ENCODE measurements around the gene BAIAP3. TPM values are rescaled to one million over a fixed set of nuclear protein-coding genes. Genes with fewer than 3 reads are reported as not detected.

BAIAP3 gene
- total and polyA plus RNA-seq, 10 of the 15 experiments (the other 5 are each of a cell fraction or from before 2014, with no cell fraction given), result 0.03 to 0.56 (median 0.17) TPM; not detected in 3

GRCh38 chr16:1327619-1327947 is 5.9 kb upstream of the BAIAP3 start:
- in situ Hi-C loops (cut with MboI), result no loop called here
- ChIA-PET RAD21 (ENCODE audit: unreplicated experiment) (no interaction called here), CTCF (no interaction called here), POLR2A (no interaction called here), SMC1A (ENCODE audit: uncharacterized antibody, unreplicated experiment) (no interaction called here)
- Histone ChIP-seq H3K9ac (ENCODE audit: control insufficient read depth, insufficient read depth, low read length) (no peak overlapping the region), H3K4me2 (ENCODE audit: control insufficient read depth, insufficient read depth) (no peak overlapping the region), H3K27me3 (replicated peaks in 1 of 2; ENCODE audit: control insufficient read depth in 2 of 2, insufficient read depth in 2 of 2, low read length in 1 of 2) (peaks cover 0 to 5% of the 10 kb centered on the region in 2 experiments; a peak in 2 of 4 replicates), H3K79me2 (ENCODE audit: control insufficient read depth, insufficient read depth, low read length) (no peaks in the 10 kb centered on the region), H4K20me1 (ENCODE audit: control insufficient read depth, insufficient read depth) (no peaks in the 10 kb centered on the region), H2AFZ (ENCODE audit: control insufficient read depth, low read depth, low read length) (no peak overlapping the region), H3K4me1 (ENCODE audit: control insufficient read depth, insufficient read depth, low read length) (peaks cover 13% of the 10 kb centered on the region; the same call in 1 of the 2 replicates), H3K4me3 (no peak overlapping the region), H3K27ac (ENCODE audit: control insufficient read depth, insufficient read depth) (no peak overlapping the region), H3K36me3 (ENCODE audit: control insufficient read depth in 2 of 2, insufficient read depth in 2 of 2, low read length in 1 of 2) (peaks cover 0 to 9% of the 10 kb centered on the region in 2 experiments; a peak in 3 of 4 replicates), H3K9me3 (replicated peaks; ENCODE audit: control insufficient read depth, insufficient read depth, low read length) (peaks cover 2% of the 10 kb centered on the region; the same call in 2 of the 3 replicates)
- ATAC-seq (no peak), DNase-seq (ENCODE audit: low read depth, low spot score) (no peak), FAIRE-seq (no peak)
- TF ChIP-seq E2F4 (IDR thresholded peaks at IDR 0.05; ENCODE audit: low read depth, low read length) (no peak), CBFB (IDR thresholded peaks at IDR 0.05; ENCODE audit: low read depth) (no peak), REST (IDR thresholded peaks at IDR 0.05; ENCODE audit: low read depth, low read length) (no peak), SMAD1 (IDR thresholded peaks at IDR 0.05; ENCODE audit: low read depth, partially characterized antibody) (no peak), FOS (IDR thresholded peaks at IDR 0.05; ENCODE audit: borderline replicate concordance, extremely low read depth, insufficient read length) (no peak), NFIC (IDR thresholded peaks at IDR 0.05; ENCODE audit: low read depth, low read length) (no peak), CREM (IDR thresholded peaks at IDR 0.05; ENCODE audit: low read depth) (no peak), SIX5 (IDR thresholded peaks at IDR 0.05; ENCODE audit: low read depth, low read length, severe bottlenecking) (no peak), KDM1A (IDR thresholded peaks at IDR 0.05; ENCODE audit: borderline replicate concordance) (no peak), STAT1 (conservative IDR thresholded peaks at IDR 0.05) (no peak), IRF3 (IDR thresholded peaks at IDR 0.05) (no peak), MTA2 (IDR thresholded peaks at IDR 0.05; ENCODE audit: low read depth) (no peak), PKNOX1 (IDR thresholded peaks at IDR 0.05) (no peak), ZNF217 (IDR thresholded peaks at IDR 0.05) (no peak), ZNF207 (IDR thresholded peaks at IDR 0.05; ENCODE audit: borderline replicate concordance) (no peak), BACH1 (IDR thresholded peaks at IDR 0.05; ENCODE audit: borderline replicate concordance) (no peak)
- WGBS (ENCODE audit: insufficient coverage, insufficient replicate concordance, low lambda C conversion rate, missing lambda C conversion rate), result 89% methylated on average over 5 of the region's 5 CpGs
- intact Hi-C loops (cut with micrococcal nuclease; ENCODE audit: unreplicated experiment), result no loop called here
- no TSS peak for BruUV-seq (replicated peaks)
